OCI-LY7 (cell line): ENCODE data around the gene PLIN5. TPM values are rescaled to one million over a fixed set of nuclear protein-coding genes. Genes with fewer than 3 reads are reported as not detected.

ENCODE experiments used
- BruUV-seq: library from RNA; stranded (reverse); fragments of 400-500 nt; replicated peaks from 2 replicates; lab custom pipeline; 2021; lab: Mats Ljungman, UMichigan
- CTCF ChIA-PET: fragments of 300-600 bp; sonication (Branson Sonifier 250); formaldehyde crosslinking; loops from one replicate; lab custom pipeline; 2022; ENCODE audit warnings: antibody characterized with exemption; ENCODE audit not compliant: unreplicated experiment; lab: Charles Lee
- POLR2A ChIA-PET: fragments of 300-600 bp; sonication (Branson Sonifier 250); formaldehyde crosslinking; loops from one replicate; lab custom pipeline; 2022; ENCODE audit warnings: antibody characterized with exemption; lab: Charles Lee
- DNase-seq: peaks from one replicate; pipeline ENCODE4 v3.0.0-alpha.2; 2015; ENCODE audit warnings: low spot score
- H2AFZ ChIP-seq: fragments of 200-600 bp; sonication (generic), shearing (Covaris generic); 2 replicates; pipeline ENCODE4 v1.6.1; 2014; ENCODE audit warnings: mild to moderate bottlenecking, antibody characterized with exemption, low read length, moderate library complexity
- H3K27ac ChIP-seq: fragments of 200-600 bp; sonication (generic); 2 replicates; pipeline ENCODE4 v1.5.1; 2014; ENCODE audit warnings: mixed run types, low read depth, mild to moderate bottlenecking, moderate library complexity, low read length, inconsistent platforms; ENCODE audit not compliant: poor library complexity, severe bottlenecking
- H3K36me3 ChIP-seq: fragments of 200-600 bp; sonication (generic); 2 replicates; pipeline ENCODE4 v1.6.1; 2014; ENCODE audit warnings: mild to moderate bottlenecking, antibody characterized with exemption, low read length, moderate library complexity, mixed read lengths; ENCODE audit not compliant: insufficient read depth
- H3K4me1 ChIP-seq: fragments of 200-600 bp; sonication (generic); 2 replicates; pipeline ENCODE4 v1.5.1; 2014; ENCODE audit warnings: mild to moderate bottlenecking, low read length; ENCODE audit not compliant: insufficient read depth, poor library complexity, severe bottlenecking
- H3K4me2 ChIP-seq: fragments of 200-600 bp; sonication (generic); 2 replicates; pipeline ENCODE4 v1.6.1; 2014; ENCODE audit warnings: mild to moderate bottlenecking, low read length
- H3K4me3 ChIP-seq: fragments of 200-600 bp; sonication (generic); 2 replicates; pipeline ENCODE4 v1.5.1; 2014; ENCODE audit warnings: mild to moderate bottlenecking, low read depth, low read length; ENCODE audit not compliant: poor library complexity, severe bottlenecking
- H3K79me2 ChIP-seq: fragments of 200-600 bp; sonication (generic); 2 replicates; pipeline ENCODE4 v1.6.1; 2016; ENCODE audit warnings: low read depth, mild to moderate bottlenecking, low read length, moderate library complexity, mixed read lengths; ENCODE audit not compliant: insufficient read depth
- H3K9me2 ChIP-seq: fragments of 200-600 bp; sonication (generic); 2 replicates; pipeline ENCODE4 v1.6.1; 2016; ENCODE audit warnings: mild to moderate bottlenecking, low read length, mixed read lengths; ENCODE audit not compliant: insufficient read depth
- H3K9me3 ChIP-seq: fragments of 200-600 bp; sonication (generic); 2 replicates; pipeline ENCODE4 v1.6.1; 2014; ENCODE audit warnings: mild to moderate bottlenecking, mixed run types, low read length, mixed read lengths
- H4K20me1 ChIP-seq: fragments of 200-600 bp; sonication (generic); 2 replicates; pipeline ENCODE4 v1.6.1; 2014; ENCODE audit warnings: mild to moderate bottlenecking, antibody characterized with exemption, low read length, moderate library complexity, mixed read lengths; ENCODE audit not compliant: insufficient read depth
- EZH2phosphoT487 ChIP-seq: fragments of 200-600 bp; sonication (generic); IDR thresholded peaks from 2 replicates; pipeline ENCODE4 v1.6.1; 2018; ENCODE audit warnings: low read depth, borderline replicate concordance, mild to moderate bottlenecking, mixed run types, antibody characterized with exemption, low read length, moderate library complexity, mixed read lengths
- intact Hi-C: fragments of 100-400 bp; cut with micrococcal nuclease; formaldehyde crosslinking; loops from one replicate; pipeline ENCODE4 v1.10.0; 2022; ENCODE audit not compliant: unreplicated experiment
- total RNA-seq, 2 experiments: library from RNA; depleted of rRNA in 1 of 2; stranded (reverse); fragments of >200 nt in 1 of 2; shearing (Covaris generic) in 1 of 2; gene quantifications; 2 replicates each; pipeline ENCODE4 v1.2.3, GENCODE V29; 2014 to 2022
- TF ChIP-seq, protein P1 (sequence below): fragments of 200-600 bp; sonication (generic); conservative IDR thresholded peaks from 2 replicates; pipeline ENCODE4 v1.5.1; 2014; ENCODE audit warnings: mild to moderate bottlenecking, antibody characterized with exemption, low read length, moderate library complexity, mixed read lengths

Gene PLIN5
- total RNA-seq, 2 experiments from 2014 or later: 0.85 to 1.9 TPM

DNA sequence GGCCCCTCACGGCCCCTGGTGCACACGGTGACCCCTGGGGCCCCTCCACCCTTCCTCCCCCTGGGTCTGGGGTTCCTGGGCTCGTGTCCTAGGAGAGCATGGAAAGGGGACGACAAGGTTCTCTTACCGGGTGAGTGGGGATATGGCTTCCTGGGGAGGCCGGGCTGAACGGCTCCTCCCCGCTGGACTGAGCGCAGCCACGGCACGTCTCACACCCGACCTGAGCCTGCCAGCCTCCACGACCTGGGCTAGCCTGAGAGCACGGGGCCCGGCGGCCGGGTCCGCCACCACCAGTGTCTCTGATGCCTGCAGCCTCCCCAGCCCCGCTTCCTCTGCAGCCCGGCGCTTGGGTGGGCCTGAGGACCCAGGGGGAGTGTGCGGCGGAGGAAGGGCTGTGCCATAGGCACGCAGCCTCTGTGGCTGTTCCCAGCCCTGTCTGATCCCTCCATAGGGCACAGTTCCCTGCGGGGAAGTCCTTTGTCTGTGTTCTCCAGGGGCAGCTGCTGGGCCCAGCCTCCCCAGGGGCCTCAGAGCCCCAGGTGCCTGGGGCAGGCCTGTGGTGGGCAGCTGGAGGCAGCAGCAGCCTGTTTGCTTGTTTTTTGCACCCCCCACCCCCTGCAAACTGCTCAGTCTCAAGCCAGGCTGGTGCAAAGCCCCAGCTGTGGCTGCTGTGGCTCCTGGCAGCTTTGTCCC is 31.7 kb downstream of the PLIN5 start:
- Histone ChIP-seq H3K27ac (no peak overlapping the region), H3K4me2 (no peak overlapping the region), H3K79me2 (no peaks in the 10 kb centered on the region), H4K20me1 (no peaks in the 10 kb centered on the region), H3K36me3 (peaks cover 18% of the 10 kb centered on the region), H2AFZ (no peak overlapping the region), H3K4me3 (no peak overlapping the region), H3K9me3 (no peaks in the 10 kb centered on the region), H3K4me1 (no peaks in the 10 kb centered on the region), H3K9me2 (no peaks in the 10 kb centered on the region)
- CTCF ChIA-PET: no interaction called here
- TF ChIP-seq, protein P1, sequence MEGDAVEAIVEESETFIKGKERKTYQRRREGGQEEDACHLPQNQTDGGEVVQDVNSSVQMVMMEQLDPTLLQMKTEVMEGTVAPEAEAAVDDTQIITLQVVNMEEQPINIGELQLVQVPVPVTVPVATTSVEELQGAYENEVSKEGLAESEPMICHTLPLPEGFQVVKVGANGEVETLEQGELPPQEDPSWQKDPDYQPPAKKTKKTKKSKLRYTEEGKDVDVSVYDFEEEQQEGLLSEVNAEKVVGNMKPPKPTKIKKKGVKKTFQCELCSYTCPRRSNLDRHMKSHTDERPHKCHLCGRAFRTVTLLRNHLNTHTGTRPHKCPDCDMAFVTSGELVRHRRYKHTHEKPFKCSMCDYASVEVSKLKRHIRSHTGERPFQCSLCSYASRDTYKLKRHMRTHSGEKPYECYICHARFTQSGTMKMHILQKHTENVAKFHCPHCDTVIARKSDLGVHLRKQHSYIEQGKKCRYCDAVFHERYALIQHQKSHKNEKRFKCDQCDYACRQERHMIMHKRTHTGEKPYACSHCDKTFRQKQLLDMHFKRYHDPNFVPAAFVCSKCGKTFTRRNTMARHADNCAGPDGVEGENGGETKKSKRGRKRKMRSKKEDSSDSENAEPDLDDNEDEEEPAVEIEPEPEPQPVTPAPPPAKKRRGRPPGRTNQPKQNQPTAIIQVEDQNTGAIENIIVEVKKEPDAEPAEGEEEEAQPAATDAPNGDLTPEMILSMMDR: no peak
- TF ChIP-seq EZH2phosphoT487: no peak
- BruUV-seq: no TSS peak
- intact Hi-C loops: no loop called here
- POLR2A ChIA-PET: no interaction called here
- DNase-seq: no peak

DNA sequence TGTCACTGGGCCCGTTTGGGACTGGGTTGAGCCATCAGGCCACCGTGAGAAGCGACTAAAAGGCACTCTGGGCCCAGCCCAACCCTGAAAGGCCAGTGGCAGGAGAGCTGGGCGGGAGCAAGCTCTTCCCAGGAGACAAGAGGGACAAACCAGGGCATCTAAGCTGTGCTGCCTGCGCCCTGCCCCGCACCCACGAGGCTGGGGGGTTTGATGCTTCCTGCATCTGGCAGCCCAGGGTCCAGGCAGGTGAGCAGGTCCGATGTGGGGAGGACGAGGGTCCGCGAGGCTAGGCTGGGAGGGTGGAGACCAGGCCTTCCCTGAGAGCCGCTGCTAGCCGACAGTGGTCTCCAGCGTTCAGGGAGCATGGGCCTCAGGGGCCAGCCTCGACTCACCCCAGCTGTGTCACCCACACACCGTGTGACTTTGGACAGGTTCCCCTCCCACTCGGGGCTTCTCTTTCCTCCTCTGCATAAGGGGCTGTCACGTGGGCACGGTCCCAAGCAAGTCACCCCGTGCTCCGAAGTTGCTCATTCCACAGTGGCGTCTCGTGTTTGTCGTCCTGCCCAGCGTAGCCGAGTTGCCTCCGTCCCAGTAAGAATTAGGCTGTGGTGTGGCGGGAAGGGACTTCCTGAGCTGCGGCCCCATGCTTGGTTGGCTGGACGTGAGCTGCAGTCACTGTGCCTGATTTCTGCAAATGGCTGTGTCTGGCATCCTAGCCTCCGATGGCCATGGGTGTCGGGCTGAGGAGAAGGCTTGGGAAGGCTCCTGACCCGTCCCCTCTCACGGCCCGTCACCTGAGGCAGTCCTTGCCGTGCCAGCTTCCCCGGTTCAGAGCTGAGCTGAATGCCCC is 32.5 kb downstream of the PLIN5 start:
- Histone ChIP-seq H2AFZ (no peak overlapping the region), H3K36me3 (peaks cover 25% of the 10 kb centered on the region), H3K9me2 (no peaks in the 10 kb centered on the region), H3K27ac (no peak overlapping the region), H4K20me1 (no peaks in the 10 kb centered on the region), H3K4me3 (no peak overlapping the region), H3K79me2 (no peaks in the 10 kb centered on the region), H3K9me3 (no peaks in the 10 kb centered on the region), H3K4me2 (no peak overlapping the region), H3K4me1 (no peaks in the 10 kb centered on the region)
- CTCF ChIA-PET: no interaction called here
- BruUV-seq: no TSS peak
- intact Hi-C loops: no loop called here
- POLR2A ChIA-PET: no interaction called here
- no peak for TF ChIP-seq EZH2phosphoT487
- TF ChIP-seq, protein P1: no peak
- no peak for DNase-seq

DNA sequence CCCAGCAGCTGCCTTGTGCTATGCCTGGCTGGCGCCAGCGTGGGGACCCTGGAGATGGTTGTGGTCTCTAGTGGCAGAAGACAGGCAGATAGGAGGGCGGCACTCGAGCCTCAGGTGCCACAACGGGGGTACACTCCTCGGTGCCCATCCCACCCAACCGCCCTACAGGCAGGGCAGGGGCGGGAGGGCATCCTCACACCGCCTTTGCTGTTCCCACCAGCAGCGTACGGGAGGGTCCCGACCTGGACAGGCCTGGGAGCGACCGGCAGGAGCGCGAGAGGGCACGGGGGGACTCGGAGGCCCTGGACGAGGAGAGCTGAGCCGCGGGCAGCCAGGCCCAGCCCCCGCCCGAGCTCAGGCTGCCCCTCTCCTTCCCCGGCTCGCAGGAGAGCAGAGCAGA is 33.3 kb downstream of the PLIN5 start:
- Histone ChIP-seq H4K20me1 (no peaks in the 10 kb centered on the region), H3K27ac (no peak overlapping the region), H2AFZ (no peak overlapping the region), H3K79me2 (no peaks in the 10 kb centered on the region), H3K9me3 (no peaks in the 10 kb centered on the region), H3K9me2 (no peaks in the 10 kb centered on the region), H3K4me2 (no peak overlapping the region), H3K4me1 (no peaks in the 10 kb centered on the region), H3K4me3 (no peak overlapping the region), H3K36me3 (peaks cover 29% of the 10 kb centered on the region)
- CTCF ChIA-PET: no interaction called here
- BruUV-seq: no TSS peak
- TF ChIP-seq, protein P1: no peak
- TF ChIP-seq EZH2phosphoT487: no peak
- DNase-seq: no peak
- intact Hi-C loops: no loop called here
- POLR2A ChIA-PET: no interaction called here
